GM21576 (cell line): ENCODE results near the gene PLCH2.

Experiments used
- ATAC-seq: cut with Tn5 transposase; IDR thresholded peaks from one replicate; pipeline ENCODE4 v1.9.1; 2021; ENCODE audit warnings: mild to moderate bottlenecking, moderate library complexity; ENCODE audit not compliant: unreplicated experiment

The PLCH2 gene

DNA sequence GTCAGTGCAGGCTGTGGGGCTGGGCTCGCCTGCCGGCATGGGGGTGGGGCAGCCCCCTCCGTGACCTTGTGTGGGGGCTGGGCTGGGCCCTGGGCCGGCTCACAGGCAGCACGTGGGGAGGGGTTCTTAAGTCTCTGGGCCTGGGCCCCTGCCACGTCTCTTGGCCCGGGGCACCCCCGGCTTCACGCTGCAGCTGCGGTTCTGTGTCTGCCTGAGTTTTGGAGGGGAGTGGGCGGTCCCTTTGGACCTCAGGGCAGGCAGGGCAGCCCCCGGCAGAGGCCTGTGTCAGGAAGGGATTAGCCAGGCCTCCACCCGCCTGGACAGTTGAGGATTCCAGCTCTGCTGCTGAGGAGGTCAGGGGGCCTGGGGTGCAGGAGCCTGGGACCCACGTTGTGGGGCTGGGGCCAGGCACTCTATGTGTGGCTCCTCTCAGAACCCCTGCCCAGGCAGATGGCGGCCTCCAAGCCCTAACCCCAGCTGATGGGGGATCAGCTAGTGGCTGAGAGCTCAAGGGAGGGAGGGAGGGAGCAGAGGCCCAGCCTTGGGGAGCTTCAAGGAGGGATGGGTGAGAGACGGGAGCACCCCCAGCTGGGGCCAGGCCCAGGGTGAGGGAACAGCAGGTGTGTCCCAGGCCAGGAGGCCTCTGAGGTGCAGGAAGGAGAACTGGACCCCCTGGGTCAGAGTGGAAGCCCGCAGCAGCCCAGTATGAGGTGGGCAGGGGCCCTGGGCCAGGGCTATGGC is 1.8 kb upstream of the PLCH2 start:
- no peak for ATAC-seq

DNA sequence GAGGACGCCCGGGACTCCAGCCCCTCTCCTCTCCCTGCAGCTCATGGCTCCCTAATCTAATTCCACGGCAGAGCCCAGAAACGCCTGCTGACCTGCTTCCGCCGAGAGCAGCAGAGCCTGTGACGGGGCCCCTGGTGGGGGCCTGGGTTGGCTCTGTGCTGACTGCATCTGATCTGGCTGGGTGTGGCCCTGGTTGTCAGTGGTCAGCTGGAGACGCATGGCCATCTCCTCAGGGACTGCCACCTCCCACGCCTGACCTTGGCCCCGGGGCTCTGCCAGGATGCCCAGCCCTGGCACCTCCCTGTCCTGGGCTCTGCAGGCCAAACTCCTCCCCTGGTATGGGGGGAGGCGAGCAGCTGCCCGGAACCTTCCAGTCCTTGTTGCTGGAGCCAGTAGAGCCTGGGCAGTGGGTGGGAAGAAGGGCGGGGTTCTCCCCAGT is 1.1 kb upstream of the PLCH2 start:
- ATAC-seq = no peak

DNA sequence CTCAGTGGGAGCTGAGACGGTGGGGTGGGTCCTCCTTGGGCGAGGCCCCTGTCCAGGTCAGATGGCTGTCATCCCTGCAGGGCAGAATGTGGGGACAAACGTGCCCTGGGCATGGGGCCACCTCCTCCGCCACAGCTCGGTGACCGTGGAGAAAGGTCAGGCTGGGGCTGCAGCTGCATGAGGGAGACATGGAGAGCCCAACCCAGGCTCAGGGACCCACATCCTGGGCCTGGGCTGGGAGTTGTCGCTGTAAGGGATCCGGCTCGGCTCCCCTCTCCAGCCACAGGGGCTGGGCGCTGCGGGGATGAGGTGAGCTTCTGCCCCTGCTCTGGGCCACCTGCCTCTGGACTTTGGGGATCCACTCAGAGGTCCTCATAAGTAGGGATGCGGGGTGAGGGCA is 518 bp upstream of the PLCH2 start:
- no peak for ATAC-seq

DNA sequence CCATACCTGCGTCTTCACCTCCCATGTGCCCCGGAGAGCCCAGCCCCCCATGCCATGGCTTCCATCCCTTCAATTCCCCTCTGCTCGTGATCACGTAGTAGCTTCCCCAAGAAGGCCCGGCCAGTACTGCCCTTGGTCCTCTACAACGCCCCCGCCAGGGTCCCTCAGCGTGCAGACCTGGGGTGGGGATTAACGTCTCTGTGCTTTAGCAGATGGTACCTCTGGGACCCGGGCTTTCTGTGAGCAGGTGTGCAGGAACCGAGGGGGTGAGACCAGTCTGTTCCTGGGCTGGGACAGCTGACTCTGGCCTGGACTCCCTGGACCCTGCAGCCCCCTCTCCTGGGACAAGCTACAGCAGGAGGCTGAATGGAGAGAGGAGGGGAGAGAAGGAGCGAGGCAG is 1.2 kb downstream of the PLCH2 start:
- no peak for ATAC-seq

DNA sequence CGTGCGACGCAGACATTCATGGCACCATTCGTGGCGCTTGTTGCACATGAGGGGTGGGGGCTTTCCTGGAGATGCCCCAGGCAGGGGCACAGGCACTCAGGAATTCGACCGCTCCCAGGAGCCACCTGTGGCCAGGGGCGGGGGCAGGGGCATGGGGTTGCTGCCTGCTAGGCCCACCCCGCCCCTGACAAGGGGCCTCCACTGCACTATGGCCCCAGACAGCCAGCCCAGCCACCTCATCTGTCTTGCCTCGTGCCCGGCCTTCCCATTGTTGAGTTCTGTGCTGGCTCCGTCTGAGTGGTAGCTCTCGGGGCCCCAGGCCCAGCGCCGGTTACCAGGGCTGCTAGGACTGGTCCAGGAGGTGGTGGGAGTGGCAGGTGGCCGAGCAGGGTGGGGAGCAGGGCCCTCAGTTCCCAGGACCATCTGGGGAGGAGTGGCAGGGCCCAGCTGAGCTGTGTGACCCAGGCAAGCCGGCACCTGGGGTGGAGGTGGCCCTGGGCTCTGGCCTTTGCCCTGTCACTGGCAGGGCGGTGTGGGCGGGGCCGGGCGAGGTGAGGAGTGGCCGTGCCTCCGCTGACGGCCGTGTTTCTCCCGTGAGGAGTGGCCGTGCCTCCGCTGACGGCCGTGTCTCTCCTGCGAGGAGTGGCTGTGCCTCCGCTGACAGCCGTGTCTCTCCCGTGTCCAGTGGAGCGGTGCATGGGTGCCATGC is 1.9 kb downstream of the PLCH2 start:
- ATAC-seq = no peak

DNA sequence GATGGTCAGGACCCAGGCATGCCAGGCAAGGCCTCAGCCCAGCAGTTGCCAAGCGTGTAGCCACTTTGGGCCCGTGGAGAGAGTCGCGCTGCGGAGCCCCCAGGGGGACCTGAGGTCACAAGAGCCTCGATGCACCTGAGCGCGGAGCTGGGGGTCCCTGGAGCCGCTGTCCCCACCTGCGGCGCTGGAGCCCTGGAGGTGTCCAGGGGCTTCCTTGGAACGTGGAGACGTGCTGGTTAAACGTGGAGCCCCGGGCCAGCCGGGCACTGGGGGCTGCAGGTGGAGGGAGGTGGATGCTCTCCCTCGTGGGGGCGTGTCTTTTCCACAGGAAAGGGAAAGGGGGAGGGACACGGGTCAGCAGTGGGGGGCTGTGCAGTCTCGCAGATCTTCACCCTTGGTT is 3.1 kb downstream of the PLCH2 start:
- no peak for ATAC-seq

DNA sequence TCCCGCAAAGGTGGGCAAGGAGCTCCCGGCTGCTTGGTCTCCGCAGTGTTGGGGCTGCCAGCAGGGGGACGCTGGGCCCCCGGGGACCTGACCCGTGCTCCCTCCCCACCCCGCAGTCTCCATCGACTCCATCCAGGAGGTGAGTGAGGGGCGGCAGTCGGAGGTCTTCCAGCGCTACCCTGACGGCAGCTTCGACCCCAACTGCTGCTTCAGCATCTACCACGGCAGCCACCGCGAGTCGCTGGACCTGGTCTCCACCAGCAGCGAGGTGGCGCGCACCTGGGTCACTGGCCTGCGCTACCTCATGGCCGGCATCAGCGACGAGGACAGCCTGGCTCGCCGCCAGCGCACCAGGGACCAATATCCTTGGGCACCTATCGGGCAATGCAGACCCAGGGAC is 3.5 kb downstream of the PLCH2 start:
- ATAC-seq = no peak

DNA sequence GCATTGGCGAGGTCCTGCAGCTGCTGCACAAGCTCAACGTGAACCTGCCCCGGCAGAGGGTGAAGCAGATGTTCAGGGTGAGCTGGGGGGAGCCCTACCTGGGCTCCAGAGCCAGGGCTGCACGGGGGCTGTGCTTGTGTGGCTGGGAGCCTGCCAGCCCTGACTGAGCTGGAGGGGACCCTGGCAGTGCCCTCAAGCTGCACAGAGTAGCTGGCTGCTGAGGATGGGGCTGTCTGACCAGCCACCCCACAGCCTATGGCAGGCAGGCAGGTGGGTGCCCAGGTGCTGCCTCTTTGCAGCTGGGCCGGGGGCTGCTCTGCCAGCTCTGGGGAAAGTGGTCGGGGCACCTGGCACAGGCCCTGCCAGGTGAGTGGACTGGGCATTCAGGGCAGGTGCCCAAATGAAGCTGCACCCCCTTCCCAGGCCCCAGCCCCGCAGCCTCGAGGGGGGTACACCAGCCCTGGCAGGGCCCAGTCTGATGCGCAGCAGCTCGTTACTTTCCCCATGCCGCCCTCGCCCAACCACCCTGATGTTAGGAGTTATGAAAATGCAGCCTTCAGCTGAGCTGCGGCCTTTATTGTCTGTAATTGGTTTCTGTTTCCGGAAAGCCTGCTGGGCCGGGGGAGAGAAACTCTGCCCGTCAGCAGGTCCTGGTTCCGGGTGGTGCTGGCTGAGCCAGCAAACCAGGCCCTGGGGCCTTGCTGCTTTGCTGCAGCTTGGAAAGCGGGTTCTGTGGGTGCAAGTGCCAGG is 4.3 kb downstream of the PLCH2 start:
- no peak for ATAC-seq

DNA sequence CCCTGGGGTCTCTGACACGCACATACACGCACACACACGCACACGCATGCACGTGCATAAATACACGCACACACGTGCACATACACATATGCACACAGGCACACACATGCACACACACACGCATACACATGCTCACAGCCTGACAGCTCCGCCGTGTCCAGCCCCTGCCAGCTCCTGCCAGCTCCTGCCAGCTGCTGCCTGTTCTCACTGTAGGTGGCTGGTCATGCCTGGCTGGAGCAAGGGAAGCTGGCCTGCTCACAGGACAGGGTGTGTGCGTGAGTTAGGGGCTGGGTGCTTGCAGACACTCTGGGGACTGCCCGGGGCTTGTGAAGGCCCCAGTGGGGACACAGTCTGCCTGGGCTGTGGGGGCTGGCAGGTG is 4.9 kb downstream of the PLCH2 start:
- no peak for ATAC-seq

DNA sequence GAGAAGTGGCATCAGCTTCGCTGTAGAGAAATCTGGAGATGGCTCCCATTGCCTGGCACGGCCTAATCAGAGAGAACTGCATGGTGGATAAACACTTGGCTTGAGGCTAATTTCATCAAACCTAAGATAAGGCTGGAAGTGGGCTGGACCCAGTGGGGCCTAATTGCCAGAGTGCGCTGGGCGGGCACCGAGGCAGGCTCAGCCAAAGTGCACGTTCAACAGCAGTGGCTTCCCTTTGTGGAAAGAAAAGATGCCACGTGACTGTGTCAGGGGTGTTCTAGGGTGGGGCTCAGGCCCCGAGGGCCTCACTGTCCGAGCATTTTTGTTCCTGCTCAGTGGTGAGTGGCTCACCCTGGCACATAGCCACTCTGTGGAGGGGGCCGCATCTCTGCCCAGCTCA is 5.8 kb downstream of the PLCH2 start:
- no peak for ATAC-seq

DNA sequence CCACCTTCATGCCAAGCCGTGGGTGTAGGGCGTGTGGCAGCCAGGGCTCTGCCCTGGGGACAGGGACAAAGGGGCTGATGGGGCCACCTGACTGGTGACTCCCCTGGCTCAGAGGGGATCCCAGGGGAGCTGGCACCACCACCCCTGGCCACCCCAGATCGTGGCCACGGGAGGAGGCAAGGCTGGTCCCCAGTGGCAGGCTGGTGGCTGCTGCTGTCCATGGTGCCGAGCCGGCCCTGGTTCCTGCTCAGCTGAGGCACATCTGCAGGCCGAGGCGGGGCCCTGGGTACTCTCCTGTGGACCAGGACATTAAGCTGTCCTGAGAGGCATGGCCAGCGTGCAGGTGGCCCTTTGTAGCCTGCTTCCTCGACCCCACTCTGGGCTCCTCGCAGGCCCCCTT is 6.5 kb downstream of the PLCH2 start:
- no peak for ATAC-seq

DNA sequence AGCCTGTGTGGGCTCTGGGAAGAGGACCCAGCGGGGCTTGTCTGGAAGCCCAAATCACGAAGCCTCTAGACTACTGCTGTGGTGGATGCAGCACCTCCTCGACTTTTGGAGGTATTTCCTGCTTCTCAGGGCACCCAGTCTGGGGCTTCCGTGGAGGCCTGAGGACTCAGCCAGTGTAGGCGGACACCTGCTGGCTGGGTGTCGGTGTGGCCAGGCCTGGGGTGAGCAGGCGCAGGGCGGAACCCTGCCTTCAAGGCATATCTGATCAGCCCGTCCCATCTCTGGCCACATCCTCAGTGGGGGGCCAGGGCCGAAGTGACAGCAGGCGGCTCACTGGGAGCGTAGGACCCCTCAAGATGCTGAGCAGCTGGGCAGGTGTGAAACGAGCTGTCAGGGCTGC is 6.9 kb downstream of the PLCH2 start:
- ATAC-seq = no peak

DNA sequence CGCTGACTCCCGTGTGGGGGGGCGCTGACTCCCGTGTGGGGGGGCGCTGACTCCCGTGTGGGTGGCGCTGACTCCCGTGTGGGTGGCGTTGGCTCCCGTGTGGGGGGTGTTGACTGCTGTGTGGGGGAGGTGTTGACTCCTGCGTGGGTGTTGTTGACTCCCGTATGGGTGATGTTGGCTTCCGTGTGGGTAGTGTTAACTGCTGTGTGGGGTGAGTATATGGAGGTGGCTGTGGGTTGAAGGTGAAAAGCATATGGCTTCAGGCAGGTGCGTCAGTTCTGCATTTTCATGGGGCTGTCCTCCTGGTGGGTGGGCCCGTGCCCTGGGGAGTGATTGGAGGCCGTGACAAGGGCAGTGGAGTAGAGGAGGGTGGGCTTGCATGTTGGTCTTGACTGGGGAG is 7.9 kb downstream of the PLCH2 start:
- ATAC-seq = no peak

DNA sequence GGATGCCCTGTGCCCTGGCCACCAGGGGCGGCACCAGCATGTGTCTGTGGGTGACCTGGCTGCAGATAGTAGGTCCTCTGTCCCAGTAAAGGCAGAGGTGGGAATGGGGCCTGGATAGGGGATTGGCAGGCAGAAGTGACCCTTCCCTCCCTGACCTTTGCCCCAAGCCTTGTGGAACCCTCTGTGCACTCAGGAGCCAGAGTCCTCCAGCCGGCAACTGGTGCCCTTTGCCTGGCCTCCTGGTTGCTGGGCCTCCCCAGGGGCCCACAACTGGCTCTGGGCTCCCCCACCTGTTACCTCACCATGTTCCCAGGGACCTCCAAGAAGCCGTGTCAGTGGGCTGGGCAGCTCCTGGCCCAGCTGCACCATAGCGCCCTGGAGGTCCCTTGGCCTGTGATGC is 10.0 kb downstream of the PLCH2 start:
- no peak for ATAC-seq

DNA sequence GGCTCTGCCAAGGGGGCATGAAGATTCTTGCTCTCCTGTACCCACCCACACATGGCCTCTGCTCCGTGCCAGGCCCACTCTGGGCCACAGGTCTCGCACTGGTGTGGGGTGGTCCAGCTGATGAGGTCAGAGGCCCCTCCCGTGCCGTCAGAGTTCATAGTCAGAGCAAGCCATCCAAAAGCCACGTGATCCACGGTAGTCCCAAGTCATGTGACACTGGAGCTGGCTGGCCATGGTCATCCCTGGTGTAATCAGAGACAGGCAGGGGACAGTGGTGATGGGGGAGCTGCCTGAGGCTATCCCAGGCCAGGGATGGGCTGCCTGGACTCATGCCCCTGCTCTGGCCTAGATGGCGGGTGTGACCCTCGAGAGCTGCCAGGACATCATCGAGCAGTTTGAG is 10.5 kb downstream of the PLCH2 start:
- ATAC-seq = no peak

DNA sequence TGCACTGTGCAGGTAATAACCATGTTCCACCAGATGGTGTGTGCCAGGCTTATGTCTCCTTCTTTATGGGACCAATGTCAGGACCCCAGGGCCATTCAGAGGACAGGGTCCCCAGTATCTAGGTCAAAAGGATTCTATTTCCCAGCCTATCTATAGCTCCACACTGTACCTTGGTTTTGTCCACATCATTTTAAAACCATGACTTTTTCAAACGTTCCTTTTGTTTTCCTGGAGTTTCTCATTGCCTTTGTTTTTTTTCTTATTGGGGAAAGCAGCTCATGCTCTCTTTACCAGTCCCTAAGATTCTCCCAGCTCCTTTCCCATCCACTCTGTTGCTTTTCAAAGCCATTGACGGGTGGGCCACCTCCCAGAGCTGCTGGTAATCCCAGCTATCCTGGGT is 12.6 kb downstream of the PLCH2 start:
- ATAC-seq = no peak

DNA sequence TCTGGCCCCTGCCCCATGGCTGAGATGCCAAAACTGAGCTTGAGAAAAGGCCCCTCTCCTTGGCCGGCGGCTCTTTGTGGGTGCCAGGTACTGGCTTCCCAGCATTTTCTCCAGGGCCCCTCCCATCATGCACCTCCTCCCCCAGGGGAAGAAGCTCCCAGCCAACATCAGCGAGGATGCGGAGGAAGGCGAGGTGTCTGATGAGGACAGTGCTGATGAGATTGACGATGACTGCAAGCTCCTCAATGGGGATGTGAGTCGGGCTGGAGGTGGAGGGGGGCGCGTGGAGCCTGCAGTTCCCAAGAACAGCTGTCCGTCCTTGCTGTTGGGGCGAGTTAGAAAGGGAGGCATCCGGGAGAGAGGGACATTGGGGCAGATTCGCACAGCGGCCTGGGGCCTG is 13.5 kb downstream of the PLCH2 start:
- ATAC-seq = no peak

DNA sequence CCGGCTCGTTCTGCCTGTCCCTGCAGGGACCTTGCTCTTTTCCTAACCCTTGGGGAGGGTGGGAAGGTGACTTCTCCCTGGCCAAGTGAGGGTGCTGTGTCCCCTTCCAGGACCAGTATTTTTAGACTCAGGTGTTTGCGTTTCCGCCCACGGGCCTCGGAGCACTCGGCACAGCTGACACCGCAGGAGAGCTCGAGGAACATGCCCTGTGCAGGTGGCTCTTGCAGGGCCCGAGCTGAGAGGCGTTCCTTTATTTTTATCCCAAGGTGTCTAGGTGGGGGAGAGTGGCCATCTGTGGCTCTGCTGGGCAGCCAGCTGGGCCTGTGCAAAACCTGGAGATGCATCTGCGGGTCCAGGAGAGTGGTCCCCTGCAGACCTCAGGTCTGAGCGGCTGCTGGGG is 16.0 kb downstream of the PLCH2 start:
- no peak for ATAC-seq

DNA sequence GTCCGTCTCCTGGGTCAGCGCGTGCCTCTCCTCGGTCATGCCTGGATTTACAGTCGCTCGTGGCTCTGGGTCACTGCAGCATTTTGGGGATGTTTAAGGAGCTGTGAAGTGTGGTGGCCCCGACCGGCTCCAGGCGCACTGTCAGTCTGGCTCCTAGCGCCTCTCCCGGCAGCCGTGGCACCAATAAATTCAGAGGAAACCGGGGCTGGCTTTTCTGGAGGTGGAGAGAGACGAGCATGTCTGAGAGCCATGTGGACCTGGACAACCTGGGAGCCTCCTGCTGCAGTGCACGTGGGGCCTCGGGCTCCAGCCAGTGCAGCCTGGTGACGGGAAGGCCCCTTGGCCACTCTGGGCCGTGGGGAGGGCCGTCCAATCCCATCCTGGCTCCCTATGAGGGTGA is 17.1 kb downstream of the PLCH2 start:
- no peak for ATAC-seq

DNA sequence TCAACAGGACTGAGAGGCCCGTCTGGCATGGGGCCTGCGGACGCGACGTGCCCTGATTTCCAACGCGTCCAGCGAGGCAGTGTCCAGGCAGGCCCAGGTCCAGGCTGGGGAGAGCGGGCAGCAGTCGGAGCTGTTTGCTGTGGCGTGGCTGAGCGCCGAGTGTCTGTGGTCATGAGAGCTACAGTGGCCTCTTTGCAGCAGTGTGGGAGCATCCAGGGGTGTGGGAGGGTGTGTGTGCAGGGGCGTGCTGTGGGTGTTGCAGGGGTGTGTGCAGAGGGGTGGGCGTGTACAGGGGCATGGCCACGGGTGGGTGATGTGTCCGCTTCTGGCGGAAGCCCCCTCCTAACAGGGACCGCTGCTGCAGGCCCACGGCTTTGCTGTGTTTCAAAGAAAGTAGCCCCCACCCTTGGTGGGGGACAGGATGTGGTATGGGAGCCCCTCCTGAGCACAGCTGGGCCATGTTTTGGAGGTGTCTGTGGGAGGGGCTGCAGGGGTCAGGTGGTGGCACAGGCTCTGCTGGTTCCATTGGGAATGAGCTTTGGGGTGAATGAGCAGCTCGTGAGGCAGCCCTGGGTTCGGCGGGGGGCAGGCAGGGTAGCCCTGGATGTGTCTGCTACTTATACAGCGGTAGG is 17.7 kb downstream of the PLCH2 start:
- ATAC-seq = no peak

DNA sequence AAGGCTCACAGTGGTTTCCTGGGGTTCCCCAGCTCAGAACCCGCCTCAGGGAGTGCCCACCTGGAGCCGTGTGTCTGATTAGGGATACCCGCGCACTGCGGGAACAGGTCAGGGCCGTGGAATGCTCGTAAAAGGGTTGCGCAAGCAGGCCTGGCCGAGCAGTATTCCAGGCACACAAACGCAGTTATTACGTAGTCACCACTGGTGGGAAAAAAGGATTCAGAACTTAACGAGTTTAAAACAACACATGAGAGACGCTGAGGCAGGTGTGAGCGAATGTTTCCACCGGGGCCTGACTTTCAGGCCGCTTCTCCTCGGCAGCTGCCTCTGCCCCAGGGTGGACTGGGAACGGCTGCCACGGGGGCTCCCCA is 18.2 kb downstream of the PLCH2 start:
- ATAC-seq = no peak

DNA sequence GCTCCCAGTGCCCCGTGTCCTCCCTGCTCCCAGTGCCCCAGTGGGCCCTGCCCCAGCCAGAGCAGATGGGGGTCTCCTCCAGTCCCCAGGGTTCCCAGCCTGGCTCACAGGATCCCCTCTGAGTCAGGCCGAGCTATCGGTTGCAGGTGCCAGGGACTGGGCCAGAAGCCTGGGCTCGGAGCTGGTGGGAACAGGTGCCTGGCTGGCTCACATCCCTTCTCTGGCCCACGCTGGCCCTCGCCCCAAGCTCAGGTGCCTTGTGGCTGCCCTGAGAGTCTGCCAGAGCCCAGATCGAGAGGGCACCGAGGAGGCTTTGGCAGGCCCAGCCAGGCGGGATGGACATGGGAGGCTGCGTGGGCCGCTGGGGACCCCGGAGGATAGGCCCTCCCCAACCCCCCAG is 18.9 kb downstream of the PLCH2 start:
- no peak for ATAC-seq
